GM21576 (cell line): ENCODE measurements around the gene CCT7.
A peak's percentile ranks its signal among the peaks of the same experiment; 100 is the strongest.

Experiments used
- ATAC-seq: cut with Tn5 transposase; IDR thresholded peaks from one replicate; pipeline ENCODE4 v1.9.1; 2021; ENCODE audit warnings: mild to moderate bottlenecking, moderate library complexity; ENCODE audit not compliant: unreplicated experiment

The CCT7 gene

DNA sequence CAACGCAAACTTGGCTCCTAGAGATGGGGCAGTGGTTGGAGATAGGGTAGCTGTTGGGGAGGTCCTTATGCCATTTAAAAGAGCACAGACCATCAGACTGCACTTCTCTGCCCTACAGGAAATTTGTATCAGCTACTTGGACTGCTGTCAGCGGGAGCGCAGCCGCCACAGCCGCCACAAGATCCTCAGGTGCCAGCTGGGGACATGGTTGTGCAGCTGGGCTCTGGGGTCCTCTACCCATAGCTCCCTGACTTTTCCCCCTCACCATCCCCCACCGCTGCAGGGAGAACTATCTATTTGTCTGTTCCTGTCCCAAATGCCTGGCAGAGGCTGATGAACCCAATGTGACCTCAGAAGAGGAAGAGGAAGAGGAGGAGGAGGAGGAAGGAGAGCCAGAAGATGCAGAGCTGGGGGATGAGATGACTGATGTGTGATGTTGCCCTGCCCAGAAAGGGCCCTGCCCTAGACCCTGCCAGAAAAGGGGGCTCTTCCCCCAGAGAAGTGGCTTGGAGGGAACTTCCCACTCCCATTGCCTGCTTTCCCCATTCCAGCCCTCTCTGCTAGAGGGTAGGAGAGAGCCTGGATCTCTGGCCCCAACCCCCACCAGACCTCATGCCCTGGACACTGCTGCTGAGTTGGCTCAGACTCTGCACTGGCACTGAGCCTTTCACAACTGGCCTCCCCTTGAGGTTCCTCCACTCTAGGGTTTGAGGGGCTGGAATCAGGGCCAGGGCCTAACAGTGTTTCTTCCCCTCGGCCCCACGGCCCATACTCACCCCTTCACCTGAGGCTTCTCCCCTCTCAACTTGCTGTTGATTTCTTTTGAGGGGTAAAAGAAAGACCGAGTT, 8.4 kb upstream of the CCT7 start:
- ATAC-seq = no peak

GRCh38 chr2:73227086-73227485, 7.0 kb upstream of the CCT7 start:
- no peak for ATAC-seq

- ATAC-seq = no peak
Measured at GRCh38 chr2:73228631-73229030, 5.5 kb upstream of the CCT7 start.

- ATAC-seq = peak; percentile 2
Measured at GRCh38 chr2:73232403-73233153, 1.5 kb upstream of the CCT7 start.

DNA sequence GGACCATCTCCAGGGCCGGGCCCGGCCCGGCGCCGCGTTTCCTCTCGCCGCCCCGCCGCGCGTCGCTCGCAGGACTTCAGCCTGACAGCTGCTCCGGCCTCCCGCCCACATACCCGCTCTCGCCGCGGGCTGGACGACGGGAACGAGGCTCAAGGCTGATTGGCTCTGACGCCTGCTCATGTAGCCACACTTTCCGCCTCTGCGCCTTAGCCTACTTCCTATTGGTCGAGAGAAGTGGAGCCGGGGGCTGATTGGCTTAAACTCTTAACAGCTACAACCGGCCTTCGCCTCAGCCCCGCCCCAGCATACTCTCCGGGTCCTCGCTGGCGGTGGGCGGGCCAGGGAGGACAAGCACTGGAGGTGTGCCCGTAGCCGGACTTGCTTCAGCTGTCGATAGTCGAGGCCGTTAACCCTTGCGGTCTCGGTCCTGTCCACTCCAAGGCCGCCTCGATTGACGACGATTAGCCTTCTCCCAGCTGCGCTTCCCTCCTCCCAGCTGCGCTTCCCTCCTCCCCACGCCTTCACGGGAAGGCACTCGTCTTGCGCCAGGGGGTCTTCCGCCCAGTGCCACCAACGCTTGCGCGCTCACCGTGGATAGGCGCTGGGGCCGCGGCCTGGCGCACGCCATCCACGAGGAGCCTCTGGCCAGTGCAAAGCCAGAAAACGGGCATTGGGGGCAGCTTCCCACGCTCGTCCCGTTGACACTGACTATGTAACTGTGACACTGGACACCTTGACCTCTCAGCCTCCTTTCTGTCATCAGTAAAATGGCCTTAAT, 765 bp upstream of the CCT7 start, which contains the start of gene PRADC1:
Gene PRADC1, minus strand, starts transcription at position 86 of the 778 bp plus-strand sequence. Its CDS starts 79 bp downstream, at position 7.
- peak; percentile 92 for ATAC-seq

GRCh38 chr2:73235315-73236028, 1.4 kb downstream of the CCT7 start:
- no peak for ATAC-seq

- no peak for ATAC-seq
Measured at GRCh38 chr2:73237168-73237567, 3.1 kb downstream of the CCT7 start.

DNA sequence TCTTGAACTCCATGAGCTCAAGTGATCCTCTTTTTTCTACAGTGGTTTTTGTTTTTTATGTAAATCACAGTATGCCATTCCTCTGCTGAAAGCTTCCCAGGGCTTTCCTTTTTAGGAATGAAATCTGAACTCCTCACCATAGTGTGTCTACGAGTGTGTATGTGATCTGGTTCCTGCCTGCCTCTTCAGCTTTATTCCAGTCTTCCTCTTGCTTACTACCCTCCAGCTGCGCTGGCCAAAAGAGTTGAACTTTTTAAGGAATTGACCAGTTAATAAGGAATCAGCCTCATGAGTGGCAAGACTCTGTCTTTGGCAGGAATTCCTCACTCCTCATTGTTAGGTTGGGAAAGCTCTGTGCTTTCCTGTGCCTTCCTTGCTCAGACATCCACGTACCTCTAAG, 4.0 kb downstream of the CCT7 start:
- ATAC-seq = no peak

GRCh38 chr2:73238976-73239375, 4.9 kb downstream of the CCT7 start:
- no peak for ATAC-seq

GRCh38 chr2:73239776-73240175, 5.7 kb downstream of the CCT7 start:
- ATAC-seq = no peak

GRCh38 chr2:73243884-73244570, 9.9 kb downstream of the CCT7 start:
- ATAC-seq = no peak

DNA sequence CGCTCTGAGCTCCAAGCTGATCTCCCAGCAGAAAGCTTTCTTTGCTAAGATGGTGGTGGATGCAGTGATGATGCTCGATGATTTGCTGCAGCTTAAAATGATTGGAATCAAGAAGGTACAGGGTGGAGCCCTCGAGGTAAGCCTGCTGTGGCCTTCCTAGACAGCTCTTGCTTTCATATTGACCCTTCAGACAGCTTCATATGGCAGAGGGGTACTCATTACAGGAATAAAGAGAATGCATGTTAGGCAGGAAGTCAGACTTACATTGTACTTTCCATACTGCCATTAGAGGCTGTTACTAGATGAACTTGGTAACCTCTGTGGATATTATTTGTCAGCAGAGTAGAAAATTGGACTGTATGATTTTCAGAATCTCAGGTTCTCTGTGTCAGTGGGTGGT, 10.5 kb downstream of the CCT7 start:
- no peak for ATAC-seq

DNA sequence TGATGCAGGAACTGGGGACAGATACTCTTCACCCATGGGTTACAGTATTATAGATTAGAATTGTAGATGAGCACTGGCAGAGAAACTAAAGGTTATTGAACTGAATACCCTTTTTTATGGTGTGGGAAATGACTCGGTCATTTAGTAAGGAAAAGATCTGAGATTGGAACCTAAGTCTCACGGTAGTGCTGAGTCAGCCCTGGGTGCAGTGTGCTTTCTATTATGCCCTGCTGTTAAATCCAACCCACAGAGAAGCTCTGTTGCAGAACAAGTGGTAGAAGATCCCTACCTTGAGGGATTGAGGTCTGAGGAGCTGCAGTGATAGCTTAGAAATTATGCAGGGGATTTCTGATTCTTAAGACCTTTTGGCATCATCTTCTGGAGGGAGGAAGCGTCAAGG, 12.7 kb downstream of the CCT7 start:
- no peak for ATAC-seq

DNA sequence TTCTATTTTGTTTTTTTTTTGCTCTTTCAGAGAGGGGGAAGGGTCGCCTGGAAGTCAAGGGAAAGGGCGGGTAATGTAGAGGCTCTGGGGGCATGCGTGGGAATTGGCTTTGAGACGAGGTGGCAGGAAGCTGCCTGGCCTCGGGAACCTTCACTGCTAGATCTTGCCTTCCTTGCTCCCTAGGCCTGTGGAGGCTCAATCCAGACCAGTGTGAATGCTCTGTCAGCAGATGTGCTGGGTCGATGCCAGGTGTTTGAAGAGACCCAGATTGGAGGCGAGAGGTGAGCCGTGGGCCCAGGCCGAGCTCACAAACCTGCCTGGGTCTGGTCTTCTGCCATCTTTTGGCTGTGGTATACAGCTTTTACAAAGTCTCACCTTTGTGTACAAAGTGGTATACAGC, 15.5 kb downstream of the CCT7 start:
- no peak for ATAC-seq

DNA sequence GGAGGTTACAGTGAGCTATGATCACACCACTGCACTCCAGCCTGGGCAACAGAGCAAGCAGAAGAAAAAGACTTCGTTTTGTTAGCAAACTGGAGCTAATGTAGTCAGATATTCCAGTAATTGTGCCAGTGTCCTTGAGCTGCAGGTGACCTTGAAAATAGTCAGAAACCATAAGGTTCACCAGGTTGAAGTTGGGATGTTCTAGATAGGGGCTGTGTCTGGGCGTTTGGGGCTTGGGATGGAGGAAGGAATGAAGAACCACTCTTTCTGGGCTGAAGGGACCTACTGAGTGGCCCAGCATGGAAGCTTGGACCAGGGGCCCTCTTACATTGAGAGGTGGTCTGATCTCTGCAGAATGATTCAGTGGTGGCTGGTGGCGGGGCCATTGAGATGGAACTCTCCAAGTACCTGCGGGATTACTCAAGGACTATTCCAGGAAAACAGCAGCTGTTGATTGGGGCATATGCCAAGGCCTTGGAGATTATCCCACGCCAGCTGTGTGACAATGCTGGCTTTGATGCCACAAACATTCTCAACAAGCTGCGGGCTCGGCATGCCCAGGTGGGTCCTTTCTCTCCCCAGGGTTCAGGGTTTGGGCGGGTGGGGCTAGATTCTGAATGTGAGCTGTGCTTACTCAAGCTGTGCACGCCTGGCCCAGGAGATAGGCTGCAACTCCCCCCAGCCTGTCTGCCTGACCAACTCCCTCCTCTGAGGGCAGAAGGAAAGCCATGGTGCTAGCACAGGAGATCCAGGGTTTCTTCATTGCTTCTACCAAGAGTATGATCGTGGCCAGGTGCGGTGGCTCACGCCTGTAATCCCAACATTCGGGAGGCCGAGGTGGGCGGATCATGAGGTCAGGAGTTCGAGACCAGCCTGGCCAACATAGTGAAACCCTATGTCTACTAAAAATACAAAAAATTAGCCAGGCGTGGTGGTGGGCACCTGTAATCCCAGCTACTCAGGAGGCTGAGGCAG, 17.1 kb downstream of the CCT7 start:
- ATAC-seq = no peak

DNA sequence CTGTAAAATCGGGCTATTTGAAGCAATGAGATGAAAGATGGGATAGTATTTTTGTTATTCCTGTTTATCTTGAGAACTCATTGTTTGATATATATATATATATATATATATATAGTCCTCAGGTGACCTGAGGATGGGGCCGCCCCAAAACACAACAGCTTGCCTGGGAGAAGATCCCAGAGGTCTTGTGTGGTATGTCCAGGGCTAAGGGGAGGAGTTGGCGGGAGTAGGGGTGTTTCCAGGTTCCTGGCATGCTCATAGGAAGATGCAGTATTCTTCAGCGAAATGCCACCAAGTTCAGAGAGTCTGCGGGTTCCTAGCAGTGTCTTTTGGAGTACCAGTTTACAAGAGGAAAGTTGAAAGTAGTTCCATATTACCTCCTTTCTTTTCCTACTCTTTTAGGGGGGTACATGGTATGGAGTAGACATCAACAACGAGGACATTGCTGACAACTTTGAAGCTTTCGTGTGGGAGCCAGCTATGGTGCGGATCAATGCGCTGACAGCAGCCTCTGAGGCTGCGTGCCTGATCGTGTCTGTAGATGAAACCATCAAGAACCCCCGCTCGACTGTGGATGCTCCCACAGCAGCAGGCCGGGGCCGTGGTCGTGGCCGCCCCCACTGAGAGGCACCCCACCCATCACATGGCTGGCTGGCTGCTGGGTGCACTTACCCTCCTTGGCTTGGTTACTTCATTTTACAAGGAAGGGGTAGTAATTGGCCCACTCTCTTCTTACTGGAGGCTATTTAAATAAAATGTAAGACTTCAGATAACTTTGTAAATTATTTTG, 18.3 kb downstream of the CCT7 start:
- no peak for ATAC-seq

- ATAC-seq = no peak
Measured at GRCh38 chr2:73253400-73253799, 19.3 kb downstream of the CCT7 start.

GRCh38 chr2:73253901-73254300, 19.8 kb downstream of the CCT7 start:
- no peak for ATAC-seq
